ENCODE results near the gene SYTL3. TPM values are rescaled to one million over a fixed set of nuclear protein-coding genes. Genes with fewer than 3 reads are reported as not detected.

Gene SYTL3
- total RNA-seq, 1 experiment from 2014 or later: 0.28 TPM

- POLR2A ChIA-PET: no interaction called here
- CTCF ChIA-PET: interaction anchor here (0.6 to 3.1 kb wide), 10 partner anchors 10 to 491 kb away, joined by 3 to 22 read pairs (median 4); partner anchors contain the start of gene RSPH3
- Mint-ChIP-seq H3K27me3 (ENCODE audit: low read depth) (peaks cover 2% of the 10 kb centered on the region; the same call in 1 of the 2 replicates), H3K27ac (no peak overlapping the region), H3K4me1 (peaks cover 14% of the 10 kb centered on the region), H3K36me3 (no peaks in the 10 kb centered on the region), H3K4me3 (no peak overlapping the region), H3K9me3 (no peaks in the 10 kb centered on the region)
- no peak for ATAC-seq
- DNase-seq (ENCODE audit: low spot score): no peak
- TF ChIP-seq GTF2I (CRISPR knock-in tag; conservative IDR thresholded peaks at IDR 0.05) (no peak), ZNF232 (CRISPR knock-in tag; IDR thresholded peaks at IDR 0.05) (no peak), IRF1 (CRISPR knock-in tag; IDR thresholded peaks at IDR 0.05) (no peak), ZNF121 (CRISPR knock-in tag; IDR thresholded peaks at IDR 0.05) (no peak), ERG (CRISPR knock-in tag; IDR thresholded peaks at IDR 0.05) (no peak), ZNF263 (CRISPR knock-in tag; IDR thresholded peaks at IDR 0.05; ENCODE audit: low read depth) (no peak), STAT6 (CRISPR knock-in tag; conservative IDR thresholded peaks at IDR 0.05; ENCODE audit: low read depth) (no peak), GRHL2 (CRISPR knock-in tag; IDR thresholded peaks at IDR 0.05; ENCODE audit: insufficient replicate concordance, severe bottlenecking) (no peak), ATF3 (CRISPR knock-in tag; conservative IDR thresholded peaks at IDR 0.05) (no peak), MXD4 (CRISPR knock-in tag; IDR thresholded peaks at IDR 0.05; ENCODE audit: borderline replicate concordance) (no peak), HMGXB4 (CRISPR knock-in tag; IDR thresholded peaks at IDR 0.05) (no peak), ZMAT4 (CRISPR knock-in tag; IDR thresholded peaks at IDR 0.05) (no peak), E2F4 (CRISPR knock-in tag; IDR thresholded peaks at IDR 0.05; ENCODE audit: borderline replicate concordance, low read depth) (no peak), OVOL2 (CRISPR knock-in tag; IDR thresholded peaks at IDR 0.05; ENCODE audit: borderline replicate concordance) (no peak), ETV6 (CRISPR knock-in tag; IDR thresholded peaks at IDR 0.05) (no peak), ZBTB43 (CRISPR knock-in tag; IDR thresholded peaks at IDR 0.05) (no peak), FOXP4 (CRISPR knock-in tag; IDR thresholded peaks at IDR 0.05) (no peak), RELA (CRISPR knock-in tag; IDR thresholded peaks at IDR 0.05; ENCODE audit: borderline replicate concordance) (no peak)
Observed at GRCh38 chr6:158705386-158706126, 55.7 kb downstream of the SYTL3 start.

All from WTC11 (cell line).